B cell (primary cell): Measurements from ENCODE around the gene METTL3. TPM values are rescaled to one million over a fixed set of nuclear protein-coding genes. Genes with fewer than 3 reads are reported as not detected.

ENCODE experiments used
- ATAC-seq: fragments of 200-7000 bp; cut with Tn5 transposase; one replicate; pipeline ENCODE4 v1.10.0; 2021; ENCODE audit warnings: low read depth, mild to moderate bottlenecking, moderate number of reproducible peaks, moderate library complexity
- CTCF ChIA-PET: fragments of 350-600 bp; sonication (Branson Sonifier 250); formaldehyde crosslinking; loops from one replicate; lab custom pipeline; 2021; ENCODE audit warnings: antibody characterized with exemption, inconsistent platforms; lab: Charles Lee
- POLR2A ChIA-PET: fragments of 350-600 bp; sonication (Branson Sonifier 250); formaldehyde crosslinking; loops from one replicate; lab custom pipeline; 2021; ENCODE audit warnings: antibody characterized with exemption; lab: Charles Lee
- DNase-seq: peaks from one replicate; pipeline ENCODE4 v3.0.0; 2013
- H2AFZ ChIP-seq: 2 replicates; pipeline ENCODE4 v1.6.1; 2012; ENCODE audit warnings: mild to moderate bottlenecking, low read depth, low read length; ENCODE audit not compliant: insufficient read depth, poor library complexity, severe bottlenecking
- H3K27ac ChIP-seq, 2 donors: 1 replicate in 1 of 2; 2 replicates in 1 of 2; pipeline ENCODE4 v1.5.1; 2012 to 2013; ENCODE audit warnings: low read length in 2 of 2, mild to moderate bottlenecking in 2 of 2, moderate library complexity in 1 of 2
- H3K27me3 ChIP-seq, 4 experiments: fragments of 200-600 bp in 1 of 4; sonication (generic) in 1 of 4; replicated peaks in 1 of 4; 1 replicate in 2 of 4; 2 replicates in 2 of 4; pipeline versions ENCODE4 v1.6.1 to v1.7.0; 2013 to 2016; ENCODE audit warnings: low read length in 3 of 4, mild to moderate bottlenecking in 2 of 4, mixed read lengths in 1 of 4, moderate library complexity in 1 of 4; ENCODE audit not compliant: insufficient read depth in 4 of 4, control insufficient read depth in 3 of 4; ENCODE audit errors: control extremely low read depth in 1 of 4
- H3K36me3 ChIP-seq, 2 experiments: replicated peaks in 1 of 2; 1 replicate in 1 of 2; 2 replicates in 1 of 2; pipeline versions ENCODE4 v1.6.1 to v1.7.1; 2013; ENCODE audit warnings: low read length in 1 of 2; ENCODE audit not compliant: insufficient read depth in 2 of 2, control insufficient read depth in 1 of 2; ENCODE audit errors: control extremely low read depth in 1 of 2, extremely low read depth in 1 of 2
- H3K4me1 ChIP-seq, 2 donors: fragments of 200-600 bp in 1 of 2; sonication (generic) in 1 of 2; 1 replicate in 1 of 2; 2 replicates in 1 of 2; pipeline versions ENCODE4 v1.5.1 to v1.6.1; 2013 to 2017; ENCODE audit warnings: low read length in 2 of 2; ENCODE audit not compliant: control insufficient read depth in 2 of 2, insufficient read depth in 2 of 2
- H3K4me2 ChIP-seq: replicated peaks from 2 replicates; pipeline ENCODE3; 2012; ENCODE audit warnings: mild to moderate bottlenecking, low read depth, low read length; ENCODE audit not compliant: poor library complexity, severe bottlenecking
- H3K4me3 ChIP-seq, 5 experiments: fragments of 200-600 bp in 1 of 5; sonication (generic) in 1 of 5; 1 replicate in 3 of 5; 2 replicates in 2 of 5; pipeline versions ENCODE4 v1.5.1 to v1.7.0; 2011 to 2016; ENCODE audit warnings: low read length in 4 of 5, mild to moderate bottlenecking in 4 of 5, low read depth in 2 of 5, control low read depth in 1 of 5, moderate library complexity in 1 of 5; ENCODE audit not compliant: insufficient read depth in 1 of 5; ENCODE audit errors: control extremely low read depth in 1 of 5, extremely low read depth in 1 of 5
- H3K79me2 ChIP-seq: fragments of 200-600 bp; sonication (generic); one replicate; pipeline ENCODE4 v1.6.0; 2016; ENCODE audit warnings: low read length; ENCODE audit not compliant: control insufficient read depth, insufficient read depth
- H3K9ac ChIP-seq: fragments of 200-600 bp; sonication (generic); 2 replicates; pipeline ENCODE4 v1.6.1; 2017; ENCODE audit warnings: mild to moderate bottlenecking, low read length, moderate library complexity
- H3K9me3 ChIP-seq, 3 donors: one replicate each; pipeline versions ENCODE4 v1.6.1 to v1.7.1; 2013; ENCODE audit warnings: low read length in 2 of 3; ENCODE audit not compliant: control insufficient read depth in 2 of 3, insufficient read depth in 1 of 3; ENCODE audit errors: control extremely low read depth in 1 of 3
- H4K20me1 ChIP-seq: 2 replicates; pipeline ENCODE4 v1.6.0; 2012; ENCODE audit warnings: mild to moderate bottlenecking, low read length; ENCODE audit not compliant: insufficient read depth, control insufficient read depth, poor library complexity, severe bottlenecking
- H3K27ac Mint-ChIP-seq: one replicate; pipeline ENCODE4 v1.8.0; 2021; ENCODE audit warnings: mixed read lengths
- H3K27me3 Mint-ChIP-seq: one replicate; pipeline ENCODE4 v1.8.0; 2021; ENCODE audit warnings: mixed read lengths
- H3K4me1 Mint-ChIP-seq: one replicate; pipeline ENCODE4 v1.8.0; 2021; ENCODE audit warnings: mixed read lengths
- H3K4me3 Mint-ChIP-seq: one replicate; pipeline ENCODE4 v1.8.0; 2021; ENCODE audit warnings: mixed read lengths
- H3K9me3 Mint-ChIP-seq: one replicate; pipeline ENCODE4 v1.8.0; 2022; ENCODE audit warnings: mixed read lengths; ENCODE audit not compliant: insufficient read depth
- EZH2 ChIP-seq: IDR thresholded peaks from 2 replicates; pipeline ENCODE4 v1.6.1; 2012; ENCODE audit warnings: borderline replicate concordance, low read depth, mild to moderate bottlenecking, moderate library complexity, low read length; ENCODE audit not compliant: insufficient read depth, poor library complexity, severe bottlenecking
- WGBS: methylation state at CpG from one replicate; pipeline ENCODE4 v1.1.5; 2013; ENCODE audit warnings: missing lambda C conversion rate; ENCODE audit not compliant: insufficient coverage; 5-methylcytosine and 5-hydroxymethylcytosine counted together
- intact Hi-C: fragments of 100-400 bp; cut with micrococcal nuclease; formaldehyde crosslinking; loops from one replicate; pipeline ENCODE4 v1.10.0; 2022
- polyA minus RNA-seq: library from RNA; depleted of rRNA, polyadenylated mRNA; stranded (reverse); fragments of >200 nt; gene quantifications from 2 replicates; pipeline ENCODE4 v1.2.3, GENCODE V29; 2012
- polyA plus RNA-seq: library from polyadenylated mRNA; depleted of rRNA; stranded (reverse); fragments of >200 nt; gene quantifications from 2 replicates; pipeline ENCODE4 v1.2.3, GENCODE V29; 2012
- total RNA-seq, 2 donors: library from RNA; stranded (reverse); fragments of 120-200 nt in 1 of 2; gene quantifications; 1 replicate in 1 of 2; 2 replicates in 1 of 2; pipeline versions ENCODE4 v1.2.3 to v1.2.4, GENCODE V29; 2013 to 2022
- TF ChIP-seq, protein P1 (sequence below): fragments of 200-600 bp; IDR thresholded peaks from one replicate; pipeline ENCODE4 v1.8.0; 2022; ENCODE audit warnings: antibody characterized with exemption, mild to moderate bottlenecking

METTL3 gene
- total RNA-seq (118 and 124 TPM in 2 replicates), polyA plus RNA-seq (161 and 237 TPM in 2 replicates), polyA minus RNA-seq (70.2 and 79.8 TPM in 2 replicates)
- total RNA-seq (2013): 90.1 TPM

DNA sequence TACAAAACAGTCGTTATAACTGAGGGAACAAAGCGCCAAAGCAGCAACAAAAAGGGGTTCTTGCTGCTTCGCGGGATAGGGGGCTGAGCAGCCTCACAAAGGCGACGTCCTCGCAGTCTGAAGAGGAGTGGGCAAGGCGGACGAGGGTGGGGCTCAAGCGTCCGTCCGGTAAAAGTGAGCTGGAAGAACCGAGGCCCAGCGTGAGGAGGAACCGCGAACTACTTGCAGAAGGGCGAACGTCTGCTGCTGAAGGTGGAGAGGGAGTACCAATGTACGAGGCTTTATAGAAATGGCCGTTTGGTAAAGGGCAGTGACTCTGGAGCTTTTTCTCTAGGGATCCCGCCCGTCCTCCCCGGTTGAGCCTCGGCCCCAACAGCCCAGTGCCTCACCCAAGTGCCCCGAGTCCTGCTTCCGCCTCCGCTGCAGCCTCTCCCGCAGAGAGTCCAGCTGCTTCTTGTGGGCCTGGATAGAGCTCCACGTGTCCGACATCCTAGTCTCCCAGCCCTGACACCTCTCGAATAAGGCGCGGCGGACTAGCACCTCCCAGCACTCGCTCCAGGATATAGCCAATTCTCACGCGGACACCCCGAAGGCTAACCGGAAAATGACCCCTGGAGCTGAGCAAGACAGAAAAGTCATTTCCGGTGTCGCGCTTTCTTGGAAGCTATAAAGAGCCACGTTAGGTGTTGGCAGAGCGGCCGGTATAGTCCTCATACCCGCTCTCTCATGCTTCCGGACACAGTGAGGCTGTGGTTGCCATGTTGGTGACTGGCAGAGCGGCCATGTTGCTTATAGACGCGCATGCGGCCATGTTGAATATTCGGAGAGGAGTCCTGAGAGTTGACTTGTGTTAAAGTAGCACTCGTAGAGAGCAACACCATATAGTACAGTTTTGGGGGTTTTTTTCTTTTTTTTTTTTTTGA is at the start of gene METTL3:
Gene METTL3, minus strand, starts transcription at position 606 of the 923 bp plus-strand sequence. Its CDS starts 117 bp downstream, at position 489.
- peaks cover 4% of the 10 kb centered on the region for H3K27me3 Mint-ChIP-seq
- Histone ChIP-seq H3K9ac (peak within 1 kb of the TSS; percentile 98), H3K4me3 (peak within 1 kb of the TSS; percentile 76 to 99 (median 96)), H4K20me1 (peaks cover under 1% of the 10 kb centered on the region), H3K4me2 (peak within 1 kb of the TSS; percentile 93), H3K9me3 (no peaks in the 10 kb centered on the region), H3K27ac (peak within 1 kb of the TSS; percentile 81 to 90), H3K36me3 (peaks cover 2 to 17% of the 10 kb centered on the region in 2 experiments), H3K27me3 (no peaks in the 10 kb centered on the region), H2AFZ (peak within 1 kb of the TSS; percentile 99), H3K79me2 (peaks cover 57% of the 10 kb centered on the region), H3K4me1 (peaks cover 14 to 22% of the 10 kb centered on the region in 2 donors)
- peak within 1 kb of the TSS; percentile 100 for H3K4me3 Mint-ChIP-seq
- H3K27ac Mint-ChIP-seq: peak within 1 kb of the TSS; percentile 97
- CTCF ChIA-PET: interaction anchor here (0.6 to 4.7 kb wide), 7 partner anchors 11 to 1087 kb away, joined by 3 to 29 read pairs (median 4); partner anchors contain the start of genes CHD8, RAB2B and TOX4
- peak; percentile 99 for ATAC-seq
- POLR2A ChIA-PET: interaction anchor here (0.6 to 2.0 kb wide), 8 partner anchors 15 to 1033 kb away, joined by 3 to 12 read pairs (median 6); partner anchors contain the start of genes CHD8, RAB2B, SALL2 and TOX4
- H3K9me3 Mint-ChIP-seq: no peaks in the 10 kb centered on the region
- intact Hi-C loops: loop anchor here (1.0 to 2.0 kb wide), 7 partner anchors 34 to 408 kb away; partner anchors contain the start of genes CHD8, HNRNPC and TOX4
- peak; percentile 95 for DNase-seq
- TF ChIP-seq, protein P1, sequence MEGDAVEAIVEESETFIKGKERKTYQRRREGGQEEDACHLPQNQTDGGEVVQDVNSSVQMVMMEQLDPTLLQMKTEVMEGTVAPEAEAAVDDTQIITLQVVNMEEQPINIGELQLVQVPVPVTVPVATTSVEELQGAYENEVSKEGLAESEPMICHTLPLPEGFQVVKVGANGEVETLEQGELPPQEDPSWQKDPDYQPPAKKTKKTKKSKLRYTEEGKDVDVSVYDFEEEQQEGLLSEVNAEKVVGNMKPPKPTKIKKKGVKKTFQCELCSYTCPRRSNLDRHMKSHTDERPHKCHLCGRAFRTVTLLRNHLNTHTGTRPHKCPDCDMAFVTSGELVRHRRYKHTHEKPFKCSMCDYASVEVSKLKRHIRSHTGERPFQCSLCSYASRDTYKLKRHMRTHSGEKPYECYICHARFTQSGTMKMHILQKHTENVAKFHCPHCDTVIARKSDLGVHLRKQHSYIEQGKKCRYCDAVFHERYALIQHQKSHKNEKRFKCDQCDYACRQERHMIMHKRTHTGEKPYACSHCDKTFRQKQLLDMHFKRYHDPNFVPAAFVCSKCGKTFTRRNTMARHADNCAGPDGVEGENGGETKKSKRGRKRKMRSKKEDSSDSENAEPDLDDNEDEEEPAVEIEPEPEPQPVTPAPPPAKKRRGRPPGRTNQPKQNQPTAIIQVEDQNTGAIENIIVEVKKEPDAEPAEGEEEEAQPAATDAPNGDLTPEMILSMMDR: no peak
- TF ChIP-seq EZH2: no peak
- WGBS: under 1% methylated on average over 49 of the region's 53 CpGs
- peaks cover 40% of the 10 kb centered on the region for H3K4me1 Mint-ChIP-seq
